NCI-H1417 treated with DMSO at 0.1 percent for 48 hours (cell line): ENCODE results near the gene TMEM108.

Experiments
- DNase-seq: peaks from one replicate; lab custom pipeline; 2025; lab: John Stamatoyannopoulos, UW

TMEM108 gene

DNA sequence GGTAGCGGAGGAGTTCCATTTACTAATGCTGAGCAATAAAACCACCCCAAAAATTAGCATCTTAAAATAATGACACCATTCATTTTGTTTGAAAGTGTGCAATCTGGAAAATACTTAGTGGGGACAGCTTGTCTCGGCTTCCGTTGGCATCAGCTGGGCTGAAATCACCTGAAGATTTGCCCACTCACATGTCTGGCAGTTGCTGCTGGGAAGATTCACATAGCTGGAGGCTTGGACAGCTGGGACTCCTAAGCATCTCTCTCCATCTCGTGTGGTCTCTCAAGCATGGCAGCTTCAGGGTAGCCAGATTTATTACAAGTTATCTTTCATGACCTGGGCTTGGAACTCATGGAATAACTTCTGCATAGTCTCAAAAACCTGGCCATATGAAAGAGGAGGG is 323.2 kb downstream of the TMEM108 start:
- DNase-seq, result no peak

DNA sequence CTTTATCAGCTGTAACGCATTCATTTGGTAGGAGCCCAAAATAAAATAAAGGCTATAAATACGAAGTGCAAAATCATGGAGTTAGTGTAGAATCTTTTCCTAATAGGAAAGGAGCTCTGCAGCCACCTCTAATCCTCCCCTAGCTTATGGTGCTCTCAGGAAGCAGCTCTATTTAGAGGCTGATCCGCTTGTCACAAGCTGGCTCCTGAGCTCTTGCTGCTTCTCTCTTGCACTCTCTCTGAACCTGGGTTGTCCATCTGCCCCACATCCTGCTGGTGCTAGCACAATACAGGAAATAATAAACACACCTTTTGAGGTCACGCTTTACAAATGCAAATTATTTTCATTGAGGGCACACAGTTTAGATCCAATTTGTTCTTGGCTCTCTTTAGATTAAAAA is 324.3 kb downstream of the TMEM108 start:
- DNase-seq, result no peak

DNA sequence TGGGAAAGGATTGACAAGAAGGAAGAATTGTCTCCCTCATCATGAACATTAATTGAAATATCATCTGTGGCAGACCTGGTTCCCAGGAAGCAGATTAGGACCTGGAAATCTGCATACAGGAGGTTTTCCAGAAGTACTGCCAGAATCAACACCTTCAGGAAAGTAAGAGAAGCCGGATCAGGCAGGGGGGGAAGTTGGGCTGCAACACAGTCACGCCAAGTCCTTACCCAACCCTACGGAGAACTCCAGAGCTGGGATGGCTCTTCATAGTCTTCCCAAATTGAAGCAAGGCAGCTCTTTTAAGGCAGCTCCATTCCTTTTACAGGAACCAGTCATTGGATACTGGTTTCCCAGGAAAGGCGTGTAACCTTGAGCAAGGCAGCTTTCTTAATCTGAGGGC is 326.5 kb downstream of the TMEM108 start:
- DNase-seq, result no peak

DNA sequence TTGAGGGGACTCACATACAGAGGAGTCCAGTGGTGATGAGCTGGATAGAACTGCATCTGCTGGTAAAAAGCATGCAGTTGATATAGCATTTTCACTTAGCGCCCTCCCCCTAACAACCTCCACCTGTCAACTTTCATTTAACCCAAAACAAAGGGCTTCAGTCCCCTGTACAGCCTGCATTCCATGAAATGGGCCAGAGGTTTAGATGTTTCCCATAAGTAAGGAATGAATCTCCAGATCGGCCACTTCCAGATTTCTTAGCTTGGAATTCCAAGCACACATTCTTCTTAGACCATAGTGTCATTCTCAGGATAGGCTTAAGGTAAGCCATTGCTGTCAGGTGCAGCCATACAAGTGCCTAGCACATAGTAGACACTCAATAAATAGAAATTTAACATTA is 328.7 kb downstream of the TMEM108 start:
- no peak for DNase-seq

DNA sequence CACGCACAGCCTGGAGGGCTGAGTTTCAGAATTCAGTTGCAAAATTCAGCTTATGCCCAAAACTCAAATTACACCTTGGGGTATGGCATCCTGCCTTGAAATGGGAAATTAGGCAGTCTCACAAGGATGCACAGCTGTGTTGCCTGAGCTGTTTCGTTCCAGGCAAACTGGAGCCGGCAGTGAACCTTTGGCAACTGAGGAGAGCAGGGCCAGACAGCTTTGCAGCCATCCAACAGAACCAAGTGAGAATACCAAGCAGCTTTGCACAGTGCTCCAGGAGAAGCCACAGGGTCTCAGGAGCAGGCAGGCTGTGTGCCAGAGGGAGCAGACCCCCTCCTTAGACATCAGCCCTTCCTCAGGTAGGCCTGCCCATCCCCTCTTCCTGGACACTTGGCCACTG is 329.2 kb downstream of the TMEM108 start:
- DNase-seq, result no peak

DNA sequence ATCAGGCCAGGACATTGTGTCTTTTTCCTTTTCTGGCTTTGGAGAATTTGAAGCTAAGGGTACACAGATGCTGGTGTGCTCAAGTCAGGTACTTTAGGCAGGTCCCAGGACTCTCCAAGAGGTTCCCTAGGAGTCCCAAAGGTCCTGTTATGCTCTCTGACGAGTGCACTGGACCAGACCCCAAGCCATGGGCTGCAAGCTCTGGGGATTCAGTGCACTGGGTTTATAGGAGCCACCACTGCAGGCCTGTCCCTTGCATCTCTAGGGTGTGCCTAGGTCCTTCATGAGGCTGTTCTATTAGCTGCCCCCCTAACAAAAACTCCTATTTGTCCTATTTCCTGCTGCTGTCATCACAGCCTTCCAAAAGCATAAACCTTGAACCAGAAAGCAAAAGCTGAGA is 329.8 kb downstream of the TMEM108 start:
- DNase-seq, result no peak

DNA sequence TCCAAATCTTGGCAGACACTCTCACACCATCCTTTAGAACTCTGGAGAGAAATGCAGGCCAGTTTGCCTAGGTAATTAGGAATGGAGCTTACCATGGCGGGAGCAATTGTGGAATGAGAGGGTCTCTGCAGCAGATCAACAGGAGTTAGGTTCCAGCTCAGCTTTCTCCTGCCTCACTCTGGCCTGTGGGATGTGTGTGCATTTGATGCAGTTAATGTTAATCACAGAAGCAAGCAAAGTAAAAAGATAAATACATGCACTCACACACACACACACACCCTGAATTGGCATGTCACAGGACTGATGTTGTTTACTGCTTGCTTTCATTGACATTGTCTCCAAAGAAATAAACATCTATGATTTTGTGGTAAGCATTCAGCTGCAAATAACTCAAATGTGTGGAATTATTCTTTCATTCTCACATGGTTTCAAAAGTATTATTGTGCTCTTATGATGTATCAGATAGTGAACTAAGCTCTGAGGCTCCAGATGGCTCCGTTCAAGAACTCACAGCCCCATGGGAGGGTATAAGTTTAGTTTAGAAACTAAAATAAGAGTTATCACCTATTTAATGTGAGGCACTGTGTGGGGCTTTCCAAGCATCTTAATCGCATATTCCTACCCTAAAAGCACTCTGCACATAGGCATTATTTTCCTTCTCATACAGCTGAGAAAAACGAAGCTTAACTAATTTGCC is 330.3 kb downstream of the TMEM108 start:
- no peak for DNase-seq

DNA sequence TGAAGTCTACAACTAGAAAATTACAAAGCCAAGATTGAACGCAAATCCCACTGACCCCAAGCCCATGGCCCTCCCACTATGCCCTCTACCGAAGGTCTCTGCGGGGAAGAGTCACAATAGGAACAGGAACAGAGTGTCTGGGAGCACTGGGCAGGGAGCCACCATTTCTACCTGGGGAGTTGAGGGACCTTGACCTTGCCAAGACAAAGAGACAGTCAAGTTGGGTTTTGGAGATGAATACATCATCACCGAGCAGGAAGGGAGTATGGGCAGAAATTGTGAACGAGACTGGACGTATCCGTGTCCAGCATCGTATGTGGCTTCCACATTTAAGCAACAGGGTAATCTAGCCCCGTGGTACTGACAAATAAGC is 330.9 kb downstream of the TMEM108 start:
- no peak for DNase-seq

DNA sequence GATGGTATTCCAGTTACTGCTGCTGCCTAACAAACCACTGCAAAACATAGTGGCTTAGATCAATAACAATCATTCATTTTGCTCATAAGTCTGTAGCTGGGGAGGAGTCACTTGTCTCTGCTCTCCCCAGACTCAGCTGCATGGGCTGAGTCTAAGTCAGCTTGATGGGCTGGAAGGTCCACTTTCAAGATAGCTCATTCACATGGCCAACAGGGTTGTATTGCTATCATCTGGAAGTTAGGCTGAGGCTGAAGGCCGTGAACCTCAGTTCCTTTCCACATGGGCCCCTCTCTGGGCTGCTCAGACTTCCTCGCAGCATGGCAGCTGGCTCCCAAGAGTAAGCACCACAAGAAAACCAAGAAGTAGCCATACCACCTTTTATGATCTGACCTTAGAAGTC is 333.0 kb downstream of the TMEM108 start:
- no peak for DNase-seq

DNA sequence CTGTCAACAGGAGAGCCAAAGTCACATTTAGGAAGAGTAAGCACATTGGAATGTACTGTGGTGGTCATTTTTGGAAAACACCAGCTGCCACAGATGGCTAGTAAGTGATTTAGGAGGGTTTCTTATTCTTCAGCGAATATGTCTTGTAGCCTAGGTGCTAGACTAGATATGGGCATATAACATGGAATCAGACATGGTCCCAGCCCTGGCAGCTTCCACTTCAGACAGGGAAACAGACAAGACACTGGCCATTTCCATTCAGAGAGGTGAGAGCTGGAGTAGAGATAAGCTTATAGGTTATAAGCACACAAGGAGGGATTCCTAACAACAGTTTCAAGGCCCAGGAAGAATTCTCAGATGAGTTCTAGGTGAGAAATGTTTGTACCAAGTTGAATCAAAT is 333.5 kb downstream of the TMEM108 start:
- no peak for DNase-seq

DNA sequence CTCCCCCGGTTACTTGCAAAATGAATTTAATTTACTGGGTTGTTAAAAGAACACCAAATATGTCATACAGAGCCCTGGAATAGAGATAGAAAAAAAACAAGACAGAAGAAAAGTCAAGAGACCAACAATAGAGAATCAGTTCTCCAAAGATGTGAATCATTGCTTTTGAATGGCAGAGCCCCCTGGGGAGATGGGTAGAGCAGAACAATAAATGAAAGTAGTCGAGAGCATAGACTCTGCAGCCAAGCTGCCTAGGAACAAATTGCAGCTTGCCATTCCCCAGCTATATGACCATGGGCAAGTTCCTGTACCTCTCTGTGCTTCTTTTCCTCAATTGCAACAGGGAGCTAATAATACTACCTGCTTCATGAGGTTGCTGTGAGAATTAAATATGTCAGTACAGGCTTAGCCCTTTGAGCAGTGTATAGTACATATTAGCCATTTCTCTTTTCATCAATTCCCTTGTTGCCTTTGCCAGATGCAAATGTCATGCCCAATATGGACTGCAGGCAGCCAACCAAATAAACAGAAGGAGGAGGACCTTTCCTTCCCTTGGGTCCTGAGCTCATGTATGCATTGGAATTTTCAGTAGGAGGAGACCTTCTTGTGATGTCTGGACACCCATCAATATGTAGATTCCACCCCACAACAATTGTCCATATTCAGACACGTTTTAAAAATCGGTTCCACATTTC is 336.7 kb downstream of the TMEM108 start:
- DNase-seq, result no peak

DNA sequence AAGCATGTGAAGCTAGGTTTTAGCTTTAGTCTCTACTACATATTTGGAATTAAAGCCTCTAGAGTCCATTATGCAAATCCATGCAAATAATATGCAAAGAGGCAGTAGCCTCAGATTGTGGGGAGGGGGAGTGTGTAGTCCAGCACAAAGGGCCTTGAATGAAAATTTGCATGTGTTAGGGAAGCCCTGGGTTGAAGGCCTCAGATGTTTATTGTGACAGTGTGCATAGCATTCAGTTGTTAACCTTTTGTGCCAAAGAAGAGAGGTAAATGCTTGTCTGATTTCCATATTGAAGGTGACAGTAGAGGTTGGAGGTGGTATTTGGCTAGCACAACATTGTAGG is 337.2 kb downstream of the TMEM108 start:
- no peak for DNase-seq

DNA sequence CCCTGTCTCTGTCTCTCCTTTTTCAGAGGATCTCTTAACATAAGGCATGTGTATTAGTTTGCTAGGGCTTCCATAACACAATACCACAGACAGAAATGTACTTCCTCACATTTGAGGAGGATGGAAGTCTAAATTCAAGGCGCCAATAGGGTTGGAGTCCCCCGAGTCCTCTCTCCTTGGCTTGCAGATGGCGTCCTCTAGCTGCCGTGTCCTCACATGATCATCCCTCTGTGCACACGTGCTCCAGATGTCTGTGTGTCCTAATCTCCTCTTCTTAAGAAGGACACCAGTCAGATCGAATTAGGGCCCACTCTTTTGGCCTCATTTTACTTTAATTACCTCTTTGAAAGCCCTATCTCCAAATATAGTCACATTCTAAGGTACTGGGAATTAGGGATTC is 338.6 kb downstream of the TMEM108 start:
- no peak for DNase-seq

DNA sequence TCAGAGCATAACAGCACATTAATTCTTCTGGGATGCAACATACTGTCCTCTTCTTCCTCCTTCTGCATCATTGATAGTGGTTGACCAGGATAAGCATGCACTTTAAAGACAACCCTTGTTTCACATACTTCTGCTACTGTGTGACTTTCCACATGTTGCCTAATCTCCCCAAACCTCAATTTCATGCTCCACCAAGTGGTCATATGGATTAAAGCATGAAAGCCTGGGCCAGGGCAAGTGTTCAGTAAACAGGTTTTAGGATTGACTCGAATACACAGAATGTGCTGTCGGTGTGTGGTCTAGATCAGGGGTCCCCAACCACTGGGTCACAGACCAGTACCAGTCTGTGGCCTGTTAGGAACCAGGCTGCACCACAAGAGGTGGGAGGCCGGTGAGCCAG is 339.2 kb downstream of the TMEM108 start:
- no peak for DNase-seq

DNA sequence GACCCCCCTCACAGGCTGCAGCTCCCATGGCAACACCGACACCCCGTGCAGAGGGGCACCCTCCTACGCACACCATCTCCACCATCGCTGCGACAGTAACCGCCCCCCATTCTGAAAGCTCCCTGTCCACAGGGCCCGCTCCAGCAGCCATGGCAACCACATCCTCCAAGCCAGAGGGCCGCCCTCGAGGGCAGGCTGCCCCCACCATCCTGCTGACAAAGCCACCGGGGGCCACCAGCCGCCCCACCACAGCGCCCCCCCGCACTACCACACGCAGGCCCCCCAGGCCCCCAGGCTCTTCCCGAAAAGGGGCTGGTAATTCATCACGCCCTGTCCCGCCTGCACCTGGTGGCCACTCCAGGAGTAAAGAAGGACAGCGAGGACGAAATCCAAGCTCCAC is 341.7 kb downstream of the TMEM108 start:
- DNase-seq, result no peak

DNA sequence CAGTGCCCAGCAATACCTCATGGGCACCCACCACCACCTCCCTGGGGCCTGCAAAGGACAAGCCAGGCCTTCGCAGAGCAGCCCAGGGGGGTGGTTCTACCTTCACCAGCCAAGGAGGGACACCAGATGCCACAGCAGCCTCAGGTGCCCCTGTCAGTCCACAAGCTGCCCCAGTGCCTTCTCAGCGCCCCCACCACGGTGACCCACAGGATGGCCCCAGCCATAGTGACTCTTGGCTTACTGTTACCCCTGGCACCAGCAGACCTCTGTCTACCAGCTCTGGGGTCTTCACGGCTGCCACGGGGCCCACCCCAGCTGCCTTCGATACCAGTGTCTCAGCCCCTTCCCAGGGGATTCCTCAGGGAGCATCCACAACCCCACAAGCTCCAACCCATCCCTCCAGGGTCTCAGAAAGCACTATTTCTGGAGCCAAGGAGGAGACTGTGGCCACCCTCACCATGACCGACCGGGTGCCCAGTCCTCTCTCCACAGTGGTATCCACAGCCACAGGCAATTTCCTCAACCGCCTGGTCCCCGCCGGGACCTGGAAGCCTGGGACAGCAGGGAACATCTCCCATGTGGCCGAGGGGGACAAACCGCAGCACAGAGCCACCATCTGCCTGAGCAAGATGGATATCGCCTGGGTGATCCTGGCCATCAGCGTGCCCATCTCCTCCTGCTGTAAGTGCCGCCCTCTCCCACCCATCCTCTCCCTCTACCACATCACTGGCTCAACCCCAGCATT is 342.5 kb downstream of the TMEM108 start:
- DNase-seq, result no peak

DNA sequence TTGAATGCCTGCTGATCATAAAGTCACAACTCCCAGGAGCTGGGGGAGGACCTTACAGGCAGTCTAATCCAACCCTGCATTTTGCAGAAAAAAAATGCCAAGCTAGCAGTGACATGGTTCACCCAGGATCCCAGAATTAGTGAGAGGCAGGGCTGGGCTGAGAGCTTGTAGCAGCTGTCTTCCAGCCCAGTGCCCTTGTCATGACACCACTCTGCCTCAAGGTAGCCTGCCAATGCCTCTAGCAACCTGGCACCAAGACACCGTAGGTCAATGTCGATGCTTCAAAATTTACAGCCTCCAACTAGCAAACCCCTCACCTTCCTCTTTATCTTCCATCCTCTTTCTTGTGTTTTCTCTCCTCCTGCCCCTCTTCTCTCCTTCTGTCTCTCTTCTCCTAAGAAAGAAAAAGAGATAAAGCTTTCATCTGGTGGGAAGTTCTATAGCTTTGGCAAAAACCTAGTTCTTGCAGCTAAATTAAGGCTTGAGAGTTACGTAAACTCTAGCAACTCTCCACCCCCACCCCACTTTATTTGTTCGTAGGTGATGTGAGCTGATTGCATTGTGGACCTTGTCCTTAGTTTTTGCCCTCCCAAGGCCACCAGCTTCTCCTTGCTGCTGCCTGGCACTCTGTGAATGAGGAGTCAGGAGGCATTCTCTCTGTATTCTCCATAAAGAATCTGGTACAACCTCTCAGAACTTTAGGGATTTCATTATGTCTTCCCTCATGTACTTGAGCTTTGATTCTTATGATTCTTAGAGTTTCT is 343.3 kb downstream of the TMEM108 start:
- DNase-seq, result no peak

DNA sequence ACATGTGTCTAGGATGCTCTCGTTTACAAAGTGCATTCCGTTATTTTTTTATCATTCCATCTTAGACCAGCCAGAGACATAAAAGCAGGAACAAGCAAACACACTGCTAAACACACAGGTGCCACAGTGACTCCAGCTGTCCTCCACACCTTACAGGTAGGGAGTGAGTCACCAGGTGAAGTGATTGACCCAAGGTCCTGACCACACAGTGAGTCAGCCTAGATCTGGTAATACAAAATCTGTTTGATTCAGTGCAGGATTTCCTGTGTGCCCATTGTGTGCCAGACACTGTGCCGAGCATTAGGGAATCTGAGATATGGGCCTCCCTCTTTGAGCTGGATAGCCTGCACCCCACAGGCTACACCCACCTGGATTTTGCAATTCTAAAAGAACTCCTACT is 345.0 kb downstream of the TMEM108 start:
- DNase-seq, result no peak

DNA sequence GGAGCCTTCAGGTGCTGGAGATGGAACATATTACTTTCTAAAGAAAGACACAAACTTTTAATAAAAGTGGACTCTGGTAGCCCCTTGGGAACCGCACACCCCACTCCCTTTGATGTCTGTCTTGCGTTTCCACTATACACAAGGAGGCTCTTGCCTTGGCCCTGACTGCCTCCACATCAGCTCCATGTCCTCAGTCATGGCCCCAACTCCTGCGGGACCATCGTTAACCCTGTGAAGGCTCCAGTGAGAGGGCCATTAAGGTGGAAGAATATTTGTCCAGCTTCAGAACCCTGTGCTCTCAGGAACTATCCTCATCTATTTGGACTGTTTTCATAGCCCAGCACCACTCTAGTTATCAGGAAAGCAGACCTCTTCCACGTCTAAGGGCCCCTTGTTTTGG is 345.6 kb downstream of the TMEM108 start:
- DNase-seq, result no peak

DNA sequence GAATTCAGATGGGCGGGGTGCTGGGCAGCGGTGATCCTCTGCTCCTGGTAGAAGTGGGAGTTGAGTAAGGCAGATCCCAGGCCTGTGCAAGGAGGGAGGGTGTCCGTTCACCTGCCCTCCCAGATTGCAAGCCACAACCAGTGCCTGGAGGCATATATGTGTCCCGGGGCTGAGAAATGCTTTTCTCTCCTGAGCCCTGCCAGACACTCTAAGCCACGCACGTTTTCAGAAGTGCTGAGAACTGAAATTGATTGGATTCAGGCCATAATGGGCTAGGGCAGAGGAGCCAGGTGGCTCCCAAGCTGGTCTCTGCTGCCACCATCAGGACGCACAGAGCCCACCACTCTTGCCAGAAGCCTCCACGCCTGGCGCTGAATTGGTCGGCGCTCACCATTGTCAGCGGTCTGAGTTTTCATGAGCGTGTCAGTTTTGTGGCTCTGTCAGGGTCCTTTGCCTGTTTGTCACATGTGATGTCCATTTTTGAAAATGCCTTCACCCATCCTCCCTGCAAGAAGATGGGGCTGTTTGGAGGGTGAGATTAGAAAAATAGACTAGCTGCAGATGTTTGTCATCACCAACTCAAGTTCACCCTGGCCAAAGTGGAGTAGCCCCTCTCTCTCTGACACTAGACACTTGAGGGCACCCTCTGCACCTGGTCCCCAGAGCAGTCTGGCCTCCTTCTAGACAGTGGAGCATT is 346.3 kb downstream of the TMEM108 start:
- DNase-seq, result peak; percentile 42

DNA sequence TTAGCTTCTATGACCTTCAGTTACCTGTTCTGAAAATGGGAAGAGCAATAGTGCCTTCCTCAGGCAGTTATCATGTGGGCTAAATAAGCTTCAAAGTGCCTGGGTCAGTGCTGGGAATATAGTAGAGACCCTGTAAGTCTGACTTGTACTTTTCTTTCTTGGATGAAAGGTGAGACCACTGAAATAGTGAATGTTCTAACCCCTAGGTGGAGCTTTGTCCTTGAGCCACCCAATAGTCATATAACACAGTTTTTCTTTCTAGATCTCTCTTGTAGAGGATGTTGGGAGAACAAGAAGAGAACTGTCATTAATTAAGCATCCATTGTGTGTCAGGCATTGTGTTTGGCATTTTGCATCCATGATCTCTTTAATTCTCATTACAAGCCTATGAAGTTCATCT is 348.7 kb downstream of the TMEM108 start:
- no peak for DNase-seq

DNA sequence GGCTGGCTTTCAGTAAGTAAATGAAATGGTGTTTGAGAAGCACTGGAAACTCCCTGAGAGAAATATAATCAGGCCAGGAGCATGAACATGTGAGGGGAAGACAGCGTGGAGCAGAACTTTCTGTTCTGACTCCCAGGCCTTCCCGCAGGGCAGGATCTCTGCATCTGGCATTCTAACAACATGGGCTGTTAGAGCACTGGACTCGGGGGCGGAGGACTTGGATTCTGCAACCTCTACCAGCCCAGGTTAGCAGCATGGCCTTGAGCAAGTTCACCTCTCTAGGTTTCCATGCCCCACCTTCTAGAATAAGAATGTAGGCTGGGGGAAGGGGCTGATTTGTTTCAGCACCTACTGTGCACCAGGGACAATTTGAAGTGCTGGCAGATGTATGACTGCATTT is 349.1 kb downstream of the TMEM108 start:
- DNase-seq, result no peak
